GM12892 (cell line): Measurements from ENCODE around the gene RELN.

Experiments used
- POLR2A ChIP-seq: IDR thresholded peaks from 2 replicates; pipeline ENCODE4 v1.6.1; 2011; ENCODE audit warnings: low read depth, low read length, control low read depth
- TAF1 ChIP-seq: IDR thresholded peaks from 2 replicates; pipeline ENCODE4 v1.6.1; 2011; ENCODE audit warnings: low read depth, mild to moderate bottlenecking, control low read depth, low read length, borderline replicate concordance

DNA sequence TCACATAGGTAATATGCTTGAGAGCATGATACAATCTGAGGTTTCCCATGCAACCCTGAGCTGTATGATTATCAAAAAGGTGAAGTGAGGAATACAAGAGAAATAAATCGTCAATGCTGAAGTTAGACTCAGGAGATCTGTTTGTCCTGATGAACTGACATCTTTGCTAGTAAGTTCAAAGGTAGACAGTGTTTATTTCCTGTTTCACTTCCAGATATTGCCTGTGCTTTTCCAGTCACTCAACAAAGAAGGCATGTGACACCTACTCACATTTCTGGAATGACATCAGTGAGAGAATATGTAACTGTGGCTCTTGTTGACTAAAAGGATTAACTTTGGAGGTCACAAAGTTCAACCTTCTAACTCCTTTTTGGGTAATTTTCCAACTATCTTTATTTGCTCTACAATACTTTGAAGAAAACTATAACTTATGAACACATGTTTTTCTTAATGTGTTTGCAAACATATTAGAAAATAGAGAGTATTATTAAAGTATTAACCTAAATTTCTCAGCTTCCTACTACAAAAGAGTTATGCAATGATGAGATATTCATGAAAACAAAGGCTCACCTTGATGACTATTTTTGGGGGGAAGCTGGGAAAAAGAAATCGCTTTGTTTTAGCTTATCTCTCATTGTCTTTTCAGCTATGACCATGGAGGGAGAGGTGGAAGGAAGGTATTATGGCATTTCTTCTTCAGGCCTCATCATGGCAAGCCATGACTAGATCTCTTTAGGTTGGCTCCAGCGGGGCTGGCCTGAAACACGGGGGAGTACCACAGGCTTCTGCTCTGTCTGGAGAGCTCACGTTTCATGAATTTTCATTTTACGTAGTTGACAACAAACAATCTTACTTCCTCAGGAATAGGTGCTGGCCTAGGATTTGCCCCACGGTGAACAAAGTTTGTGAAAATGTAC is 328.7 kb downstream of the RELN start:
- no peak for TF ChIP-seq POLR2A
- no peak for TF ChIP-seq TAF1
